ENCODE measurements around the gene JAKMIP1.

DNA sequence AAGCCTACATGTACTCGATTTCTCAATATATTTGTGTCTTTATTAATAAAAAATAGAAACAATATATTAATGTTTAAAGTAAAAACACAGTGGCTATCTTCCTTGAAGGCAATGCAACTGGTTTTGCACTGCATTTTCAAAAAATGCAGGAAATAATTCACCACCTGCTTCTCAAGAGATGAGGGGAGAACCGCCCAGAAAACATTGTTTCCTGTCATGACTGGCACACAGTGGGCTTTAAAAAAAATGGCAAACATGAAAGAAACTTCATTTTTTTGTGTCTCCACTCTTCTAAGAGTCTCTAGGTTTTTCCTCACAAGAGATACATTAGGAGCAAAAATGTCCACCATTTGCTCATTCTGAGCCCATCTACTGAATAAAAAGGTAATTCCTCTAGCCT, 131.4 kb downstream of the JAKMIP1 start:
- no peak for TF ChIP-seq POLR2A (IDR thresholded peaks at IDR 0.05)
- no peak for TF ChIP-seq CTCF (IDR thresholded peaks at IDR 0.05)

Data from lower leg skin (tissue), 3 donors.